NCI-H2107 (cell line): Measurements from ENCODE around the gene DHRS1.

ENCODE experiments used
- DNase-seq: peaks from one replicate; lab custom pipeline; 2025; lab: John Stamatoyannopoulos, UW

Gene DHRS1

GRCh38 chr14:24262821-24263733 lies 36.5 kb downstream of the DHRS1 start, which contains the start of gene TGM1:
Gene TGM1, minus strand, starts transcription at chr14:24263177. Its CDS starts 825 bp downstream, at chr14:24262352.
- DNase-seq, result no peak

GRCh38 chr14:24261969-24262327 lies 37.6 kb downstream of the DHRS1 start:
- no peak for DNase-seq

- DNase-seq, result no peak
Measured at GRCh38 chr14:24261256-24261968, 38.2 kb downstream of the DHRS1 start.

- no peak for DNase-seq
Measured at GRCh38 chr14:24260780-24261157, 38.8 kb downstream of the DHRS1 start.

GRCh38 chr14:24260026-24260779 lies 39.4 kb downstream of the DHRS1 start:
- DNase-seq, result no peak

GRCh38 chr14:24259282-24260025 lies 40.1 kb downstream of the DHRS1 start:
- no peak for DNase-seq

GRCh38 chr14:24258548-24259265 lies 40.9 kb downstream of the DHRS1 start:
- DNase-seq, result no peak

GRCh38 chr14:24258119-24258518 lies 41.5 kb downstream of the DHRS1 start:
- DNase-seq, result no peak

GRCh38 chr14:24256960-24257359 lies 42.6 kb downstream of the DHRS1 start:
- DNase-seq, result no peak

GRCh38 chr14:24255931-24256711 lies 43.5 kb downstream of the DHRS1 start:
- no peak for DNase-seq

GRCh38 chr14:24255438-24255837 lies 44.1 kb downstream of the DHRS1 start:
- no peak for DNase-seq

GRCh38 chr14:24254630-24255392 lies 44.8 kb downstream of the DHRS1 start:
- no peak for DNase-seq

- DNase-seq, result no peak
Measured at GRCh38 chr14:24253936-24254335, 45.6 kb downstream of the DHRS1 start.

- DNase-seq, result no peak
Measured at GRCh38 chr14:24252289-24253124, 47.1 kb downstream of the DHRS1 start.

- no peak for DNase-seq
Measured at GRCh38 chr14:24251880-24252288, 47.7 kb downstream of the DHRS1 start.

GRCh38 chr14:24250354-24250753 lies 49.2 kb downstream of the DHRS1 start:
- no peak for DNase-seq

- DNase-seq, result no peak
Measured at GRCh38 chr14:24249230-24250021, 50.2 kb downstream of the DHRS1 start.

GRCh38 chr14:24247422-24247821 lies 52.2 kb downstream of the DHRS1 start:
- DNase-seq, result no peak
